HG03135 (cell line): ENCODE data around the gene PGLYRP2.

Source experiments
- ATAC-seq: cut with Tn5 transposase; IDR thresholded peaks from one replicate; pipeline ENCODE4 v1.9.1; 2021; ENCODE audit warnings: mild to moderate bottlenecking, moderate library complexity; ENCODE audit not compliant: unreplicated experiment

The PGLYRP2 gene

GRCh38 chr19:15456871-15457700, 22.2 kb downstream of the PGLYRP2 start:
- ATAC-seq: no peak

GRCh38 chr19:15456441-15456840, 22.9 kb downstream of the PGLYRP2 start:
- ATAC-seq: no peak

GRCh38 chr19:15455996-15456395, 23.3 kb downstream of the PGLYRP2 start:
- ATAC-seq: no peak

- no peak for ATAC-seq
Measured at GRCh38 chr19:15453906-15454860, 25.1 kb downstream of the PGLYRP2 start.

- ATAC-seq: no peak
Measured at GRCh38 chr19:15453091-15453578, 26.2 kb downstream of the PGLYRP2 start.

- ATAC-seq: no peak
Measured at GRCh38 chr19:15452111-15453047, 26.9 kb downstream of the PGLYRP2 start.

- no peak for ATAC-seq
Measured at GRCh38 chr19:15450528-15450890, 28.8 kb downstream of the PGLYRP2 start.

GRCh38 chr19:15449620-15450527, 29.4 kb downstream of the PGLYRP2 start, which contains the start of gene WIZ:
WIZ (minus strand) TSS chr19:15449956; CDS start chr19:15448307, 1,649 bp downstream.
- no peak for ATAC-seq

GRCh38 chr19:15448778-15449619, 30.3 kb downstream of the PGLYRP2 start:
- no peak for ATAC-seq

- no peak for ATAC-seq
Measured at GRCh38 chr19:15448044-15448777, 31.1 kb downstream of the PGLYRP2 start.

- no peak for ATAC-seq
Measured at GRCh38 chr19:15447057-15447456, 32.2 kb downstream of the PGLYRP2 start.

GRCh38 chr19:15445807-15446376, 33.4 kb downstream of the PGLYRP2 start:
- ATAC-seq: no peak

- ATAC-seq: no peak
Measured at GRCh38 chr19:15445227-15445605, 34.1 kb downstream of the PGLYRP2 start.

GRCh38 chr19:15444505-15445226, 34.6 kb downstream of the PGLYRP2 start:
- no peak for ATAC-seq

GRCh38 chr19:15443838-15444237, 35.5 kb downstream of the PGLYRP2 start:
- ATAC-seq: no peak

- ATAC-seq: no peak
Measured at GRCh38 chr19:15443325-15443724, 36.0 kb downstream of the PGLYRP2 start.
